Measurements from ENCODE around the gene SAMD10.
"Not testable (repeated sequence)": the region's sequence is repeated elsewhere in the genome, so short reads cannot be mapped to it uniquely, and the experiment has no call there.

Gene SAMD10

DNA sequence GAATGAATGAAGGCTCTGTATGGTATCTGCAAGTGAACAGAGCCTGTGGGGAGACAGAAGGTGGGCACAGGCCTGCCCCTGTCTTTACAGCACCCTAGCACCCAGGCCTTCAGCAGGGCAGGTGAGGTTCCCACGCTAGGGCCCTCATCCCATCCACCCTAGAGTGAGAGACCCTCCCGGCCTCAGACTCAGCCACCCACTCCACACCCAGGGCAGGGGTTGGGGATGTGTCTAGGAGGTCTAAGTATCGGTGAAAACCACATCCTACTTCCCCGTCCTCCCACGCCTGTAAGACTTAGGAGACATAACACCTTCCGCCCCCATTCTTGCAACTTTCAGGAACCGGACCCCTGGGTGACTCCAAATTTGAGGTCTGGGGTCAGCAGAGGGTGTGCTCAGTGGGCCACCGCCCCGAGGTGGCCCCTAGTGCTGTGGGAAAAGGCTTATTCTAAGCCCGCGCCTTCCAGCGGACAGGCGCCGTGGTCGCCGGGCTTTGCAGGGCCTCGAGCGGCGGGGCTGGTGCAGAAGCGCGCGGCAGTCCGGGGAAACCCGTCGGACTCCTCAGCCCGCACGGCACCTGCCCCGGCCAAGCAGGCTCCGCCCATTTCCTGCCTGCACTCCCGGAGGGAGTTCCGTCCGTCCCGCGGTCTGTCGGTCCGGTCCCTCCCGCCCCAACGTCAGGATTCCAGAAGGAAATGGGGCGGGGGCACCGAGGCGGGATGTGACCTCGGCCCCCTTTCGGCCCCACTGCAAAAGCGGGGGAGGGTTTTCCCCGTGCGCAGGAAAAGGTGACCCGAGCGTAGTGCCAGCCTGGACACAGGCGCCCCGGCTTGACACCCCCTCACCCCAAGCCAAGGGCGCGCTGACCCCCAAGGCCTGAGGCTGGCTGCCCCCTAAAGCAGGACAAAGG is 868 bp downstream of the SAMD10 start:
- peak; percentile 85 for DNase-seq (ENCODE audit: low spot score)
- TF ChIP-seq, protein P1, sequence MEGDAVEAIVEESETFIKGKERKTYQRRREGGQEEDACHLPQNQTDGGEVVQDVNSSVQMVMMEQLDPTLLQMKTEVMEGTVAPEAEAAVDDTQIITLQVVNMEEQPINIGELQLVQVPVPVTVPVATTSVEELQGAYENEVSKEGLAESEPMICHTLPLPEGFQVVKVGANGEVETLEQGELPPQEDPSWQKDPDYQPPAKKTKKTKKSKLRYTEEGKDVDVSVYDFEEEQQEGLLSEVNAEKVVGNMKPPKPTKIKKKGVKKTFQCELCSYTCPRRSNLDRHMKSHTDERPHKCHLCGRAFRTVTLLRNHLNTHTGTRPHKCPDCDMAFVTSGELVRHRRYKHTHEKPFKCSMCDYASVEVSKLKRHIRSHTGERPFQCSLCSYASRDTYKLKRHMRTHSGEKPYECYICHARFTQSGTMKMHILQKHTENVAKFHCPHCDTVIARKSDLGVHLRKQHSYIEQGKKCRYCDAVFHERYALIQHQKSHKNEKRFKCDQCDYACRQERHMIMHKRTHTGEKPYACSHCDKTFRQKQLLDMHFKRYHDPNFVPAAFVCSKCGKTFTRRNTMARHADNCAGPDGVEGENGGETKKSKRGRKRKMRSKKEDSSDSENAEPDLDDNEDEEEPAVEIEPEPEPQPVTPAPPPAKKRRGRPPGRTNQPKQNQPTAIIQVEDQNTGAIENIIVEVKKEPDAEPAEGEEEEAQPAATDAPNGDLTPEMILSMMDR (conservative IDR thresholded peaks at IDR 0.05; ENCODE audit: low read depth), result no peak
- CTCF ChIA-PET, result interaction anchor here (0.9 to 1.1 kb wide), 3 partner anchors 61 to 83 kb away, joined by 3 read pairs; partner anchors contain the start of gene DNAJC5
- peak overlapping the region; percentile 95 for H3K27ac ChIP-seq
- POLR2A ChIA-PET (ENCODE audit: low non-redundant PET), result no interaction called here

DNA sequence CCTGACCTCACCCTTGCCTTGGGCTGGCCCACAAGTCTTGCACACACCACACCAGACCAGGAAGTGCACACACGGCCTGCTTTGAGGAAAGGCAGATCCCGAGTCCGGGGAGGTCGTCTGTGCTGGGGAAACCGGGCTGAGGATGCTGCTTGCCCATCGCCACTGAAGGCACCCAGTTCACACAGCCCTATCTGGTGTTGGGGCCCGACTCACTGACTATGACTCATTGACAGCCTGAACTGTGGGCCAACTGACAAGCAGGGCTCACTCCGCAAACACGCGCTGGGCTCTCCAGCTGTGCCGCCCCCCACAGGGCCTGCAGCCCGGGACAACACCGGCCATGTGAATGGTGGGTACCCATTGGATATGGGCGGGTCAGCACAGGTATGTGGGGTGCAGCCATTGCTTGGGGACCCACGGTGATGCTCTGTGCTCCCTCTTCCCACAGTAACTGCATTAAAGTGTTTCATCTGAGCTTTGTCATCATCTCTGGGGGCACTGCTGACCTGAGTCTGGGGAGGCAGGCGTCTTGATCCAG is 1.6 kb downstream of the SAMD10 start:
- ChIA-PET POLR2A (ENCODE audit: low non-redundant PET) (interaction anchor here (0.6 kb wide), 2 partner anchors 16 to 22 kb away, joined by 3 to 7 read pairs; partner anchors contain the start of gene UCKL1), CTCF (interaction anchor here (0.7 to 1.0 kb wide), 4 partner anchors 19 to 440 kb away, joined by 3 to 4 read pairs (median 3); partner anchors contain the start of gene DNAJC5)
- H3K27ac ChIP-seq, result peak overlapping the region; percentile 95
- TF ChIP-seq, protein P1 (conservative IDR thresholded peaks at IDR 0.05; ENCODE audit: low read depth), result no peak
- peak; percentile 75 for DNase-seq (ENCODE audit: low spot score)

DNA sequence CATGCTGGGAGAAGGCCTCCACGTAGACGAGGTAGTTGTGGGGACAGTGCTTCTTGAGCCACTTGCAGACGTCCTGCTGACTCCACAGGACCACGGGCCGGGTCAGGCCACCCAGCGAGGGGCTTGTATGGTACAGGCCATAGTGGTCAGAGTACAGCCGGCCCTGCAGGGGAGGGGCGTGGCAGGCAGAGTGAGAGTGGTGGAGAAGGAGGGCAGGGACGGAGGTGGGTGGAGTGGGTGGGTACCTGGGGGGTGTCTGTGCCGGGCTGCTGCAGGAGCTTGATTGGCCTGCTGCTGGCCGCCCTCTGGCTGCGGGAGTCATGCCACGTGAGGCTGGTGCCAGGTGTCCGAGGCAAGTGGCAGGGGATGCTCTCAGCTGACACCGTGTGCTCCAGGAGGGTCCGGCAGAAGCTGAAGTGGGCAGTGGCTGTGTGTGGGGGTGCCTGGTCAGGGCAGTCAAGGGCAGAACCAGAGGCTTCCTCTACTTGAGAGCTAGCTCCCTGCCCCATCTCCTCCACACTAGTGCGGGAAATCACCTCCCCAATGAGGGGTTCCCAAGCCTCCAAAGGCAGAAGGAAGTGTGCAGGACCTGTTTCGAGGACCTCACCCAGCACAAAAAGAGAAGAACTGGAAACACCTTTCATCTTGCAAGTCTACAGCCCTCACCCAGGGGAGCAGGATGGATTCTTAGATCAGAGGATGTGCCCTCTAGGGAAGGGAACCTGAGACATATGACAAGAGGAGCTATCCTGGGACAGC is 2.3 kb downstream of the SAMD10 start:
- no peak for DNase-seq (ENCODE audit: low spot score)
- ChIA-PET CTCF (interaction anchor here (0.7 to 1.0 kb wide), 4 partner anchors 18 to 440 kb away, joined by 3 to 4 read pairs (median 3); partner anchors contain the start of gene DNAJC5), POLR2A (ENCODE audit: low non-redundant PET) (interaction anchor here (0.6 kb wide), 2 partner anchors 17 to 21 kb away, joined by 3 to 7 read pairs; partner anchors contain the start of gene UCKL1)
- TF ChIP-seq, protein P1 (conservative IDR thresholded peaks at IDR 0.05; ENCODE audit: low read depth), result no peak
- peak overlapping the region; percentile 95 for H3K27ac ChIP-seq

DNA sequence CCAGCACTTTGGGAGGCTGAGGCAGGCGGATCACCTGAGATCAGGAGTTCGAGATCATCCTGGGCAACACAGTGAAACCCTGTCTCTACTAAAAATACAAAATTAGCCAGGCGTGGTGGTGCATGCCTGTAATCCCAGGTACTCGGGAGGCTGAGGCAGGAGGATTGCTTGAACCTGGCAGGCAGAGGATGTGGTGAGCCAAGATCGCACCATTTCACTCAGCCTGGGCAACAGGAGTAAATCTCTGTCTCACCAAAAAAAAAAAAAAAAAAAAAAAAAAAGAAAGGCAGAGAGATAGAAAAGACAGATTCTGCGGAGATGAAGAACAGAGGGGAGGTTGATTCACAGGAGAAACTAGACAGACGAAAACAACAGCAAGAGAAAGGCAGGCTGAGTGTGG is 2.9 kb downstream of the SAMD10 start:
- peak overlapping the region; percentile 95; the same call in 1 of the 2 replicates for H3K27ac ChIP-seq
- POLR2A ChIA-PET (ENCODE audit: low non-redundant PET); DNase-seq (ENCODE audit: low spot score): not testable (repeated sequence)
- CTCF ChIA-PET, result interaction anchor here (1.3 kb wide), 1 partner anchor 480 kb away, joined by 4 read pairs; no protein-coding TSS in a partner anchor

DNA sequence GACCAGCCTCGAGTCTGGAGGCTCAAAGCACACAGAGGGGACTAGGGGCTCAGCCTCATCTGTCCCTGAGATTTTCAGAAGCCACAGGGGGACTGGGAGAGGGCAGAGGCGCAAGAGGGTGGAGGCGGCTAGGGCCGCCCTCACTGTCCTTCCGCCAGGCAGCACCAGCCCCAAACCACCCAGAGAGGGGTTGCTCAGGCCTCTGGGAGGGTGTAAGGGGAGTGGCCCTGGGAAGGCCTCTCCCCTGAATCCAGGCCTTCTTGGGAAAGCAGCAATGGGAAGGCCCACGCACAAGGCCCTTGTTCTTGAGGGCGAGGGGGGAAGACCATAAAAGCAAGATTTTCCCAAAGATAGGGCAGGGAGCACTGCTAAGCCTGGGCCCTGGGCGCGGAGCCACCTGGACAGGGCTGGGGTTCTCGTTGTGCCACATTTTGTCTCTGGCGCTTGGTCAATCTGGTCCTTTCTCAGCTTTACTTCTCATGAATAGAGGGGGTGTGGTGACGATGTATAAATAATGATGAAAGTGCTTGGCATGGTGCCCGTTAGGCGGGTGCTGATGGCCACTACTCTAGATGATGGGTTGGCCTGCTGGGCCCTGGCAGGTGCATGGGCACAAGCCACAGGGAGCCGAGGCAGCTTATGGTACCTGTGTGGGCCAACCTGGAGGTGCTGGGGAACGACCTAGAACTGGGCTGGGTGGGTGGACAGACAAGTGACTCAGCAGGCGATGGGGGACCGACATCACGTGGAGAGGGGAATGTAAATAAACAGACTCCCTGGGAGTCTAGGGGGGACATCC is 4.8 kb downstream of the SAMD10 start:
- TF ChIP-seq, protein P1 (conservative IDR thresholded peaks at IDR 0.05; ENCODE audit: low read depth), result no peak
- H3K27ac ChIP-seq, result peak overlapping the region; percentile 62
- CTCF ChIA-PET, result interaction anchor here (0.5 to 2.6 kb wide), 52 partner anchors 8 to 1973 kb away, joined by 3 to 18 read pairs (median 4); partner anchors contain the start of genes LKAAEAR1, PTK6, TPD52L2 and UCKL1
- DNase-seq (ENCODE audit: low spot score), result no peak
- POLR2A ChIA-PET (ENCODE audit: low non-redundant PET), result interaction anchor here (0.5 kb wide), 1 partner anchor 107 kb away, joined by 3 read pairs; no protein-coding TSS in a partner anchor

Data from RWPE1 (cell line).